Hepatocyte (in vitro differentiated cells): ENCODE results near the gene GNAO1.

Experiments used
- EZH2 ChIP-seq: fragments of 200-600 bp; sonication (generic); IDR thresholded peaks from 2 replicates; pipeline ENCODE4 v1.6.1; 2016; ENCODE audit warnings: antibody characterized with exemption, mild to moderate bottlenecking, borderline replicate concordance
- EZH2phosphoT487 ChIP-seq: fragments of 200-600 bp; sonication (generic); IDR thresholded peaks from one replicate; pipeline ENCODE4 v1.6.1; 2018; ENCODE audit warnings: antibody characterized with exemption, mild to moderate bottlenecking, low read depth, moderate library complexity; ENCODE audit not compliant: unreplicated experiment, severe bottlenecking
- TF ChIP-seq, protein P1 (sequence below): fragments of 200-600 bp; sonication (generic); IDR thresholded peaks from 2 replicates; pipeline ENCODE4 v1.5.1; 2016; ENCODE audit warnings: antibody characterized with exemption, mild to moderate bottlenecking; ENCODE audit not compliant: poor library complexity

- TF ChIP-seq EZH2 (no peak), EZH2phosphoT487 (no peak)
- TF ChIP-seq, protein P1, sequence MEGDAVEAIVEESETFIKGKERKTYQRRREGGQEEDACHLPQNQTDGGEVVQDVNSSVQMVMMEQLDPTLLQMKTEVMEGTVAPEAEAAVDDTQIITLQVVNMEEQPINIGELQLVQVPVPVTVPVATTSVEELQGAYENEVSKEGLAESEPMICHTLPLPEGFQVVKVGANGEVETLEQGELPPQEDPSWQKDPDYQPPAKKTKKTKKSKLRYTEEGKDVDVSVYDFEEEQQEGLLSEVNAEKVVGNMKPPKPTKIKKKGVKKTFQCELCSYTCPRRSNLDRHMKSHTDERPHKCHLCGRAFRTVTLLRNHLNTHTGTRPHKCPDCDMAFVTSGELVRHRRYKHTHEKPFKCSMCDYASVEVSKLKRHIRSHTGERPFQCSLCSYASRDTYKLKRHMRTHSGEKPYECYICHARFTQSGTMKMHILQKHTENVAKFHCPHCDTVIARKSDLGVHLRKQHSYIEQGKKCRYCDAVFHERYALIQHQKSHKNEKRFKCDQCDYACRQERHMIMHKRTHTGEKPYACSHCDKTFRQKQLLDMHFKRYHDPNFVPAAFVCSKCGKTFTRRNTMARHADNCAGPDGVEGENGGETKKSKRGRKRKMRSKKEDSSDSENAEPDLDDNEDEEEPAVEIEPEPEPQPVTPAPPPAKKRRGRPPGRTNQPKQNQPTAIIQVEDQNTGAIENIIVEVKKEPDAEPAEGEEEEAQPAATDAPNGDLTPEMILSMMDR, result no peak
Observed at GRCh38 chr16:56274369-56274768, 83.1 kb downstream of the GNAO1 start.
